DND-41 (cell line): ENCODE measurements around the gene FOXP1.
A peak's percentile ranks its signal among the peaks of the same experiment; 100 is the strongest.

Experiments
- ATAC-seq: fragments of 200-7000 bp; cut with Tn5 transposase; 3 replicates; pipeline ENCODE4 v1.9.1; 2021; ENCODE audit warnings: low read depth; ENCODE audit not compliant: insufficient read depth
- DNase-seq: peaks from one replicate; pipeline ENCODE4 v3.0.0-alpha.2; 2020
- H2AFZ ChIP-seq: 2 replicates; pipeline ENCODE4 v1.6.0; 2012; ENCODE audit warnings: low read depth, low read length
- H3K27ac ChIP-seq: 2 replicates; pipeline ENCODE4 v1.5.1; 2012; ENCODE audit warnings: low read length, inconsistent platforms
- H3K27me3 ChIP-seq: fragments of 200-600 bp; sonication (generic); 2 replicates; pipeline ENCODE4 v1.6.0; 2012; ENCODE audit warnings: low read length, mild to moderate bottlenecking, inconsistent platforms; ENCODE audit not compliant: insufficient read depth, poor library complexity
- H3K36me3 ChIP-seq: 2 replicates; pipeline ENCODE4 v1.5.1; 2012; ENCODE audit warnings: low read length, inconsistent platforms; ENCODE audit not compliant: insufficient read depth
- H3K4me1 ChIP-seq: 2 replicates; pipeline ENCODE4 v1.5.1; 2012; ENCODE audit warnings: mild to moderate bottlenecking, low read length; ENCODE audit not compliant: insufficient read depth
- H3K4me2 ChIP-seq: 2 replicates; pipeline ENCODE4 v1.6.0; 2012; ENCODE audit warnings: mild to moderate bottlenecking, moderate library complexity, low read length, inconsistent platforms; ENCODE audit not compliant: insufficient read depth
- H3K4me3 ChIP-seq, 2 experiments: fragments of 200-600 bp in 1 of 2; shearing (Covaris generic) in 1 of 2; 2 replicates each; pipeline ENCODE4 v1.5.1; 2012 to 2016; ENCODE audit warnings: inconsistent platforms in 2 of 2, low read length in 2 of 2, mild to moderate bottlenecking in 2 of 2, low read depth in 1 of 2, moderate library complexity in 1 of 2
- H3K79me2 ChIP-seq: 2 replicates; pipeline ENCODE4 v1.6.0; 2012; ENCODE audit warnings: low read length, inconsistent platforms; ENCODE audit not compliant: insufficient read depth
- H3K9ac ChIP-seq: 2 replicates; pipeline ENCODE4 v1.6.0; 2012; ENCODE audit warnings: low read depth, mild to moderate bottlenecking, inconsistent platforms, low read length, moderate library complexity
- H3K9me3 ChIP-seq: 2 replicates; pipeline ENCODE4 v1.5.1; 2012; ENCODE audit warnings: low read length, moderate library complexity, mild to moderate bottlenecking, inconsistent platforms; ENCODE audit not compliant: insufficient read depth, severe bottlenecking
- H4K20me1 ChIP-seq: 2 replicates; pipeline ENCODE4 v1.6.0; 2012; ENCODE audit warnings: low read length; ENCODE audit not compliant: insufficient read depth
- EZH2 ChIP-seq: IDR thresholded peaks from 3 replicates; pipeline ENCODE4 v1.6.1; 2012; ENCODE audit warnings: borderline replicate concordance, low read depth, mild to moderate bottlenecking, moderate library complexity, low read length, inconsistent platforms; ENCODE audit not compliant: severe bottlenecking
- TF ChIP-seq, protein P1 (sequence below): IDR thresholded peaks from 2 replicates; pipeline ENCODE4 v1.5.1; 2012; ENCODE audit warnings: borderline replicate concordance, low read length, moderate library complexity, mild to moderate bottlenecking; ENCODE audit not compliant: poor library complexity, severe bottlenecking; ENCODE audit errors: extremely low read depth

Gene FOXP1

DNA sequence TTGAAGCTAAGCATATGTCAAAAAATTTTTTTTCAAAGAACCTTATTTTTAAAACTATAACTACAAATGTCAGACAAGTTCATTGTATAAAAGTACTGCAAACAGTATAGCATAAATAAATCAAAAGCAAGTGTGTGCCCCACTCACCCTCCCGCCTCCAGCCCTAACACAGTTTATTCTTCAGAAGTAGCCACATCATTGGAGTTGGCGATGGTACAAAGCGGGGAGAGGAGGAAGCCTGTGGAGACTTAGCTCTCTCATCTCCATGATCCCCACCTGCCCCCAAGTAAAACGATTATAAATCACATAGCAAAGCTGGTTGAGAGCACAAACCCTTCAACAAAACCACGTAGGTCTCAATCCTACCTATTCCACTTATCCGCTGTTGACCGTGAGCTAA is 33.6 kb downstream of the FOXP1 start:
- no peak overlapping the region for H3K4me2 ChIP-seq
- peaks cover 8% of the 10 kb centered on the region for H4K20me1 ChIP-seq
- no peak for TF ChIP-seq EZH2
- TF ChIP-seq, protein P1, sequence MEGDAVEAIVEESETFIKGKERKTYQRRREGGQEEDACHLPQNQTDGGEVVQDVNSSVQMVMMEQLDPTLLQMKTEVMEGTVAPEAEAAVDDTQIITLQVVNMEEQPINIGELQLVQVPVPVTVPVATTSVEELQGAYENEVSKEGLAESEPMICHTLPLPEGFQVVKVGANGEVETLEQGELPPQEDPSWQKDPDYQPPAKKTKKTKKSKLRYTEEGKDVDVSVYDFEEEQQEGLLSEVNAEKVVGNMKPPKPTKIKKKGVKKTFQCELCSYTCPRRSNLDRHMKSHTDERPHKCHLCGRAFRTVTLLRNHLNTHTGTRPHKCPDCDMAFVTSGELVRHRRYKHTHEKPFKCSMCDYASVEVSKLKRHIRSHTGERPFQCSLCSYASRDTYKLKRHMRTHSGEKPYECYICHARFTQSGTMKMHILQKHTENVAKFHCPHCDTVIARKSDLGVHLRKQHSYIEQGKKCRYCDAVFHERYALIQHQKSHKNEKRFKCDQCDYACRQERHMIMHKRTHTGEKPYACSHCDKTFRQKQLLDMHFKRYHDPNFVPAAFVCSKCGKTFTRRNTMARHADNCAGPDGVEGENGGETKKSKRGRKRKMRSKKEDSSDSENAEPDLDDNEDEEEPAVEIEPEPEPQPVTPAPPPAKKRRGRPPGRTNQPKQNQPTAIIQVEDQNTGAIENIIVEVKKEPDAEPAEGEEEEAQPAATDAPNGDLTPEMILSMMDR: no peak
- H2AFZ ChIP-seq: no peak overlapping the region
- H3K4me1 ChIP-seq: no peaks in the 10 kb centered on the region
- H3K27ac ChIP-seq: no peak overlapping the region
- H3K9ac ChIP-seq: no peak overlapping the region
- peaks cover 8% of the 10 kb centered on the region; the same call in 1 of the 2 replicates for H3K36me3 ChIP-seq
- peak; percentile 55; the same call in 1 of the 3 replicates for ATAC-seq
- peak; percentile 12 for DNase-seq
- no peaks in the 10 kb centered on the region for H3K9me3 ChIP-seq
- H3K4me3 ChIP-seq: no peak overlapping the region
- peaks cover 40% of the 10 kb centered on the region for H3K79me2 ChIP-seq
- H3K27me3 ChIP-seq: no peaks in the 10 kb centered on the region

- Histone ChIP-seq H3K79me2 (peaks cover 34% of the 10 kb centered on the region), H2AFZ (no peak overlapping the region), H3K9ac (no peak overlapping the region), H4K20me1 (peaks cover 8% of the 10 kb centered on the region), H3K4me3 (no peak overlapping the region), H3K36me3 (peaks cover 8% of the 10 kb centered on the region; the same call in 1 of the 2 replicates), H3K4me1 (no peaks in the 10 kb centered on the region), H3K9me3 (no peaks in the 10 kb centered on the region), H3K4me2 (no peak overlapping the region), H3K27ac (no peak overlapping the region), H3K27me3 (no peaks in the 10 kb centered on the region)
- no peak for DNase-seq
- TF ChIP-seq EZH2: no peak
- TF ChIP-seq, protein P1: no peak
- no peak for ATAC-seq
These were observed 34.7 kb downstream of the FOXP1 start for GRCh38 chr3:71548705-71549384.

- H3K27ac ChIP-seq: no peak overlapping the region
- ATAC-seq (no peak), DNase-seq (no peak)
- no peaks in the 10 kb centered on the region for H3K27me3 ChIP-seq
- no peak for TF ChIP-seq EZH2
- TF ChIP-seq, protein P1: no peak
- H3K79me2 ChIP-seq: peaks cover 30% of the 10 kb centered on the region
- H3K4me3 ChIP-seq: no peak overlapping the region
- peaks cover 16% of the 10 kb centered on the region for H3K36me3 ChIP-seq
- peaks cover 17% of the 10 kb centered on the region for H4K20me1 ChIP-seq
- no peak overlapping the region for H3K9ac ChIP-seq
- no peak overlapping the region for H2AFZ ChIP-seq
- H3K4me2 ChIP-seq: no peak overlapping the region
- H3K9me3 ChIP-seq: no peaks in the 10 kb centered on the region
- H3K4me1 ChIP-seq: peaks cover 5% of the 10 kb centered on the region; the same call in 1 of the 2 replicates
These were observed 36.0 kb downstream of the FOXP1 start for GRCh38 chr3:71547249-71548198.
